Measurements from ENCODE around the gene DIPK1A. TPM values are rescaled to one million over a fixed set of nuclear protein-coding genes. Genes with fewer than 3 reads are reported as not detected.

The DIPK1A gene
- total RNA-seq, 1 experiment from 2014 or later = 3.8 TPM

DNA sequence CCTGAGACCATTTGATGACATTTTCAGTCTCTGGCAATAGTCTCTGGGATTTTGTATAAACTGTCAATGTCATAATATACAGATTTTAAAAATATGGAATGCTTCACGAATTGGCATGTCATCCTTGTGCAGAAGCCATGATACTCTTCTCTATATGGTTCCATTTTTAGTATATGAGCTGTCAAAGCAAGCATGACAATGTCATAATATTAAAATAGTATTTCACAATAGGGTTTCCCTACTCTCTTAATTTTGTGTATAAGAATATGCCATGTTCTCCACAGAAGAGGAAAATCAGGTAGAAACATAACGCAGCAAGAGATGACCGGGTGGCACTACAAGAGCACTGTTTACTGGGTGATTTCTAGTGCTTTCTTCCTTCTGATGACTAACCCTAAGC is 8.3 kb upstream of the DIPK1A start:
- Histone ChIP-seq H3K4ac (ENCODE audit: low read depth, low read length) (no peak overlapping the region), H4K5ac (ENCODE audit: insufficient read length, low read depth, low read length) (no peak overlapping the region), H3K18ac (ENCODE audit: insufficient read length, low read depth, low read length) (no peak overlapping the region), H4K8ac (replicated peaks; ENCODE audit: insufficient read length, low read depth, low read length) (no peak overlapping the region), H3K4me2 (ENCODE audit: insufficient read depth, insufficient read length, low read length) (no peak overlapping the region), H3K14ac (ENCODE audit: insufficient read depth, low read length) (no peak overlapping the region), H4K20me1 (ENCODE audit: control insufficient read depth, insufficient read depth, insufficient read length) (no peaks in the 10 kb centered on the region), H3K23ac (ENCODE audit: insufficient read length, low read depth, low read length) (no peak overlapping the region), H3K79me1 (ENCODE audit: insufficient read depth, low read depth, low read length, poor library complexity, severe bottlenecking) (no peaks in the 10 kb centered on the region), H2BK12ac (ENCODE audit: insufficient read length, low read depth, low read length) (no peak overlapping the region), H2BK15ac (ENCODE audit: low read depth, low read length) (no peak overlapping the region), H2BK5ac (ENCODE audit: insufficient read length, low read length) (no peak overlapping the region), H2BK120ac (ENCODE audit: low read depth, low read length, poor library complexity, severe bottlenecking) (no peak overlapping the region), H3K9me3 (ENCODE audit: control insufficient read depth, low read depth, low read length) (no peaks in the 10 kb centered on the region), H3K27ac (ENCODE audit: insufficient read length, low read depth, low read length) (no peak overlapping the region), H3K79me2 (ENCODE audit: insufficient read depth, low read length) (no peaks in the 10 kb centered on the region), H3K56ac (ENCODE audit: insufficient read length, low read depth, low read length) (no peak overlapping the region), H3K4me1 (ENCODE audit: insufficient read depth, low read length) (no peaks in the 10 kb centered on the region; the same call in 1 of the 2 replicates), H3T11ph (ENCODE audit: low read length) (no peak overlapping the region), H2BK20ac (ENCODE audit: low read depth, low read length, poor library complexity, severe bottlenecking) (no peak overlapping the region), H2AK5ac (ENCODE audit: insufficient read length, low read length) (no peak overlapping the region), H2AFZ (ENCODE audit: low read length) (no peak overlapping the region), H3K27me3 (ENCODE audit: insufficient read depth, low read length) (0 out of 2 replicates have a peak, but pooled peaks cover 2% of the 10 kb centered on the region), H3K9ac (ENCODE audit: extremely low read depth, insufficient read length, low read length) (no peak overlapping the region), H4K91ac (ENCODE audit: insufficient read length, low read depth, low read length) (no peak overlapping the region), H3K23me2 (ENCODE audit: insufficient read length, low read depth, low read length, poor library complexity, severe bottlenecking) (no peaks in the 10 kb centered on the region)
- Mint-ChIP-seq H3K4me1 (peaks cover 14 to 18% of the 10 kb centered on the region in 2 experiments), H3K9me3 (no peaks in the 10 kb centered on the region), H3K4me3 (no peak overlapping the region), H3K27ac (no peak overlapping the region), H3K27me3 (ENCODE audit: low read depth) (peaks cover 33% of the 10 kb centered on the region), H3K36me3 (ENCODE audit: insufficient read depth in 1 of 3, low read depth in 3 of 3) (no peaks in the 10 kb centered on the region)
- no CpG with 5 or more reads among the region's 3 CpGs for WGBS (ENCODE audit: extremely low coverage, insufficient read length, low lambda C conversion rate)
- no peak for DNase-seq
- TF ChIP-seq, protein P1, sequence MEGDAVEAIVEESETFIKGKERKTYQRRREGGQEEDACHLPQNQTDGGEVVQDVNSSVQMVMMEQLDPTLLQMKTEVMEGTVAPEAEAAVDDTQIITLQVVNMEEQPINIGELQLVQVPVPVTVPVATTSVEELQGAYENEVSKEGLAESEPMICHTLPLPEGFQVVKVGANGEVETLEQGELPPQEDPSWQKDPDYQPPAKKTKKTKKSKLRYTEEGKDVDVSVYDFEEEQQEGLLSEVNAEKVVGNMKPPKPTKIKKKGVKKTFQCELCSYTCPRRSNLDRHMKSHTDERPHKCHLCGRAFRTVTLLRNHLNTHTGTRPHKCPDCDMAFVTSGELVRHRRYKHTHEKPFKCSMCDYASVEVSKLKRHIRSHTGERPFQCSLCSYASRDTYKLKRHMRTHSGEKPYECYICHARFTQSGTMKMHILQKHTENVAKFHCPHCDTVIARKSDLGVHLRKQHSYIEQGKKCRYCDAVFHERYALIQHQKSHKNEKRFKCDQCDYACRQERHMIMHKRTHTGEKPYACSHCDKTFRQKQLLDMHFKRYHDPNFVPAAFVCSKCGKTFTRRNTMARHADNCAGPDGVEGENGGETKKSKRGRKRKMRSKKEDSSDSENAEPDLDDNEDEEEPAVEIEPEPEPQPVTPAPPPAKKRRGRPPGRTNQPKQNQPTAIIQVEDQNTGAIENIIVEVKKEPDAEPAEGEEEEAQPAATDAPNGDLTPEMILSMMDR (conservative IDR thresholded peaks at IDR 0.05) = no peak

Measured in H9 (cell line).